ENCODE data around the gene UNC5C.

Gene UNC5C

DNA sequence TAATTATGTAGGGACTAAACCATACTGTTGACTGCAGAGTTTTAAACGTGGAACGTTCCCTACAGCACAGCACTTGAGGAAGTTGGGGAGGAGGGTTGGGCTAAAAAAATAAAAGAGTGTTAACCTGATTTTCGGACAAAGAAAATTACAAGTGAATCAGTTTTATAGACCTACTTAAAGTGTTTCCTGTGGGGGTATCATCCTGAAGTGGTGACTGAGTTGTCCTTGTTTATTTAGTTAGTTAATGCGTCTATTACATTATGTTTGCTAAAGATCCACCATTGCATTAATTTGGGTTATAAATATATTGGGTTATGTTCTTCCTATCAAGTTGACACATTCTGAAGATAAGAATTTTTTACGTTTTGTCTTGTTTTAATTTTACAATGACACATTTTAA is 14.7 kb downstream of the UNC5C start (continued):
- TF ChIP-seq KLF10 (tag by site-specific recombination; IDR thresholded peaks at IDR 0.05) (peak; percentile 50; the same call in 1 of the 2 replicates), OVOL3 (tag by site-specific recombination; IDR thresholded peaks at IDR 0.05) (no peak)
- TF ChIP-seq, protein P1, sequence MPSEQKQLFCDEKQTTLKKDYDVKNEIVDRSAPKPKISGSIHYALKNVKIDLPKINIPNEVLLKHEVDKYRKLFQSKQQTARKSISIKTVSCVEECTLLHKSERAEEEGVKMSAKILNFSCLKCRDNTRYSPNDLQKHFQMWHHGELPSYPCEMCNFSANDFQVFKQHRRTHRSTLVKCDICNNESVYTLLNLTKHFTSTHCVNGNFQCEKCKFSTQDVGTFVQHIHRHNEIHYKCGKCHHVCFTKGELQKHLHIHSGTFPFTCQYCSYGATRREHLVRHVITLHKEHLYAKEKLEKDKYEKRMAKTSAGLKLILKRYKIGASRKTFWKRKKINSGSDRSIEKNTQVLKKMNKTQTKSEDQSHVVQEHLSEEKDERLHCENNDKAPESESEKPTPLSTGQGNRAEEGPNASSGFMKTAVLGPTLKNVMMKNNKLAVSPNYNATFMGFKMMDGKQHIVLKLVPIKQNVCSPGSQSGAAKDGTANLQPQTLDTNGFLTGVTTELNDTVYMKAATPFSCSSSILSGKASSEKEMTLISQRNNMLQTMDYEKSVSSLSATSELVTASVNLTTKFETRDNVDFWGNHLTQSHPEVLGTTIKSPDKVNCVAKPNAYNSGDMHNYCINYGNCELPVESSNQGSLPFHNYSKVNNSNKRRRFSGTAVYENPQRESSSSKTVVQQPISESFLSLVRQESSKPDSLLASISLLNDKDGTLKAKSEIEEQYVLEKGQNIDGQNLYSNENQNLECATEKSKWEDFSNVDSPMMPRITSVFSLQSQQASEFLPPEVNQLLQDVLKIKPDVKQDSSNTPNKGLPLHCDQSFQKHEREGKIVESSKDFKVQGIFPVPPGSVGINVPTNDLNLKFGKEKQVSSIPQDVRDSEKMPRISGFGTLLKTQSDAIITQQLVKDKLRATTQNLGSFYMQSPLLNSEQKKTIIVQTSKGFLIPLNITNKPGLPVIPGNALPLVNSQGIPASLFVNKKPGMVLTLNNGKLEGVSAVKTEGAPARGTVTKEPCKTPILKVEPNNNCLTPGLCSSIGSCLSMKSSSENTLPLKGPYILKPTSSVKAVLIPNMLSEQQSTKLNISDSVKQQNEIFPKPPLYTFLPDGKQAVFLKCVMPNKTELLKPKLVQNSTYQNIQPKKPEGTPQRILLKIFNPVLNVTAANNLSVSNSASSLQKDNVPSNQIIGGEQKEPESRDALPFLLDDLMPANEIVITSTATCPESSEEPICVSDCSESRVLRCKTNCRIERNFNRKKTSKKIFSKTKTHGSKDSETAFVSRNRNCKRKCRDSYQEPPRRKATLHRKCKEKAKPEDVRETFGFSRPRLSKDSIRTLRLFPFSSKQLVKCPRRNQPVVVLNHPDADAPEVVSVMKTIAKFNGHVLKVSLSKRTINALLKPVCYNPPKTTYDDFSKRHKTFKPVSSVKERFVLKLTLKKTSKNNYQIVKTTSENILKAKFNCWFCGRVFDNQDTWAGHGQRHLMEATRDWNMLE (tag by site-specific recombination; conservative IDR thresholded peaks at IDR 0.05; ENCODE audit: low read depth), result no peak
- TF ChIP-seq, protein P2, sequence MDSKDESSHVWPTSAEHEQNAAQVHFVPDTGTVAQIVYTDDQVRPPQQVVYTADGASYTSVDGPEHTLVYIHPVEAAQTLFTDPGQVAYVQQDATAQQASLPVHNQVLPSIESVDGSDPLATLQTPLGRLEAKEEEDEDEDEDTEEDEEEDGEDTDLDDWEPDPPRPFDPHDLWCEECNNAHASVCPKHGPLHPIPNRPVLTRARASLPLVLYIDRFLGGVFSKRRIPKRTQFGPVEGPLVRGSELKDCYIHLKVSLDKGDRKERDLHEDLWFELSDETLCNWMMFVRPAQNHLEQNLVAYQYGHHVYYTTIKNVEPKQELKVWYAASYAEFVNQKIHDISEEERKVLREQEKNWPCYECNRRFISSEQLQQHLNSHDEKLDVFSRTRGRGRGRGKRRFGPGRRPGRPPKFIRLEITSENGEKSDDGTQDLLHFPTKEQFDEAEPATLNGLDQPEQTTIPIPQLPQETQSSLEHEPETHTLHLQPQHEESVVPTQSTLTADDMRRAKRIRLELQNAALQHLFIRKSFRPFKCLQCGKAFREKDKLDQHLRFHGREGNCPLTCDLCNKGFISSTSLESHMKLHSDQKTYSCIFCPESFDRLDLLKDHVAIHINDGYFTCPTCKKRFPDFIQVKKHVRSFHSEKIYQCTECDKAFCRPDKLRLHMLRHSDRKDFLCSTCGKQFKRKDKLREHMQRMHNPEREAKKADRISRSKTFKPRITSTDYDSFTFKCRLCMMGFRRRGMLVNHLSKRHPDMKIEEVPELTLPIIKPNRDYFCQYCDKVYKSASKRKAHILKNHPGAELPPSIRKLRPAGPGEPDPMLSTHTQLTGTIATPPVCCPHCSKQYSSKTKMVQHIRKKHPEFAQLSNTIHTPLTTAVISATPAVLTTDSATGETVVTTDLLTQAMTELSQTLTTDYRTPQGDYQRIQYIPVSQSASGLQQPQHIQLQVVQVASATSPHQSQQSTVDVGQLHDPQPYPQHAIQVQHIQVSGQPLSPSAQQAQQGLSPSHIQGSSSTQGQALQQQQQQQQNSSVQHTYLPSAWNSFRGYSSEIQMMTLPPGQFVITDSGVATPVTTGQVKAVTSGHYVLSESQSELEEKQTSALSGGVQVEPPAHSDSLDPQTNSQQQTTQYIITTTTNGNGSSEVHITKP (tag by site-specific recombination; IDR thresholded peaks at IDR 0.05), result peak; percentile 51

DNA sequence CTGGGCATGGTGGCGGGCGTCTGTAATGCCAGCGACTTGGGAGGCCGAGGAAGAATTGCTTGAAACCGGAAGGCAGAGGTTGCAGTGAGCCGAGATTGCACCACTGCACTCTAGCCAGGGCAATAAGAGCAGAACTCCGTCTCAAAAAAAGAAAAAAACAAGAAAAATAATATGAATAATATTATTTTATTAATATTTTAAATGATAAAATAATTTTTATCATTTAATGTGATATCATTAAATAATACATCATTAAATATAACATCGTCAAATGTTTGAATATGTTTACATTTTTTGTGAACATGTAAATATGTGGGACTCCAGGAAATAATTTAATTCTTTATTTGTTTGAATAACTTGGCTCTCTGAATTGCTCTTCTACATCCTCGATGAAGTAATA is 15.5 kb downstream of the UNC5C start:
- no peaks in the 10 kb centered on the region for H3K36me3 ChIP-seq (ENCODE audit: control insufficient read depth in 2 of 2, insufficient read depth in 1 of 2, low read length in 2 of 2)
- CTCF ChIA-PET, result no interaction called here
- no peak overlapping the region for H3K4me3 ChIP-seq (ENCODE audit: low read depth, low read length)
- H3K9me3 ChIP-seq (ENCODE audit: control insufficient read depth, insufficient read depth, low read depth, low read length), result no peaks in the 10 kb centered on the region
- no peak overlapping the region for H3K27ac ChIP-seq (ENCODE audit: extremely low read depth, low read depth, low read length)
- H3K4me1 ChIP-seq (ENCODE audit: control insufficient read depth, insufficient read depth, low read length), result peaks cover 27% of the 10 kb centered on the region
- no peak for TF ChIP-seq KLF16 (tag by site-specific recombination; IDR thresholded peaks at IDR 0.05)
- TF ChIP-seq ZNF660 (tag by site-specific recombination; IDR thresholded peaks at IDR 0.05), result no peak
- TF ChIP-seq SCRT1 (tag by site-specific recombination; IDR thresholded peaks at IDR 0.05; ENCODE audit: borderline replicate concordance), result no peak
- TF ChIP-seq ZNF701 (tag by site-specific recombination; IDR thresholded peaks at IDR 0.05), result no peak
- no peak for TF ChIP-seq WT1 (tag by site-specific recombination; IDR thresholded peaks at IDR 0.05)
- TF ChIP-seq SP7 (tag by site-specific recombination; IDR thresholded peaks at IDR 0.05), result no peak
- POLR2A ChIA-PET, result no interaction called here

DNA sequence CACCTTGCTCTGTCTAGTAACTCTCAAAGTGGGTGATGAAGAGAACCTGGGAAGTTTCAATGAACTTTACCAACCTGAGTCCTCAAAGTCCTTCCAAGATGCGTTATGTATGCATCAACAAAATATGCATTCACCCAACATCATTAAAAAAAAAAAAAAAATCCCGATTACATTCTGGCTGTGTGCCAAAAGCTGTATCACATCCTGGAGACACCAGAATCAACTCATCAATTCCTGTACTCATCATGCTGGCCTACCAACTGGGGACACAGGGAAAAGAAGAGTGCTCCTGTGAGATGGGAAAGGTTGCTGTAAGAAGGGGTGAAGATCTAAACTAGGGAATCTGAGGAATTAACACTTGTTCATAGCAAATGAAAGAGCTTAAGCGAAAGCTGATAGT is 16.5 kb downstream of the UNC5C start:
- ChIA-PET CTCF (no interaction called here), POLR2A (no interaction called here)
- H3K27ac ChIP-seq (ENCODE audit: extremely low read depth, low read depth, low read length), result no peak overlapping the region
- H3K4me3 ChIP-seq (ENCODE audit: low read depth, low read length), result no peak overlapping the region
- no peaks in the 10 kb centered on the region for H3K36me3 ChIP-seq (ENCODE audit: control insufficient read depth in 2 of 2, insufficient read depth in 1 of 2, low read length in 2 of 2)
- peaks cover 23% of the 10 kb centered on the region for H3K4me1 ChIP-seq (ENCODE audit: control insufficient read depth, insufficient read depth, low read length)
- H3K9me3 ChIP-seq (ENCODE audit: control insufficient read depth, insufficient read depth, low read depth, low read length), result no peaks in the 10 kb centered on the region
- TF ChIP-seq PRDM1 (tag by site-specific recombination; IDR thresholded peaks at IDR 0.05), result peak; percentile 61; the same call in 1 of the 2 replicates
- TF ChIP-seq ZNF366 (tag by site-specific recombination; conservative IDR thresholded peaks at IDR 0.05), result 0 out of 2 replicates have a peak, but pooled peaks have one; percentile 22
- TF ChIP-seq ZNF155 (tag by site-specific recombination; IDR thresholded peaks at IDR 0.05), result no peak
- TF ChIP-seq ZNF530 (tag by site-specific recombination; IDR thresholded peaks at IDR 0.05; ENCODE audit: low read depth), result no peak
- TF ChIP-seq ZNF404 (tag by site-specific recombination; IDR thresholded peaks at IDR 0.05), result no peak
- no peak for TF ChIP-seq IKZF3 (tag by site-specific recombination; IDR thresholded peaks at IDR 0.05)
- TF ChIP-seq ZNF548 (tag by site-specific recombination; IDR thresholded peaks at IDR 0.05), result no peak
- no peak for TF ChIP-seq ZNF335 (tag by site-specific recombination; conservative IDR thresholded peaks at IDR 0.05)
- TF ChIP-seq ZNF544 (tag by site-specific recombination; IDR thresholded peaks at IDR 0.05), result 0 out of 2 replicates have a peak, but pooled peaks have one; percentile 62
- TF ChIP-seq ZNF221 (tag by site-specific recombination; IDR thresholded peaks at IDR 0.05; ENCODE audit: borderline replicate concordance), result no peak
- TF ChIP-seq, protein P3, sequence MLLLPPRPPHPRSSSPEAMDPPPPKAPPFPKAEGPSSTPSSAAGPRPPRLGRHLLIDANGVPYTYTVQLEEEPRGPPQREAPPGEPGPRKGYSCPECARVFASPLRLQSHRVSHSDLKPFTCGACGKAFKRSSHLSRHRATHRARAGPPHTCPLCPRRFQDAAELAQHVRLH (tag by site-specific recombination; IDR thresholded peaks at IDR 0.05), result no peak
- no peak for TF ChIP-seq ZNF37A (tag by site-specific recombination; IDR thresholded peaks at IDR 0.05)
- TF ChIP-seq ZNF843 (tag by site-specific recombination; IDR thresholded peaks at IDR 0.05), result no peak
- no peak for TF ChIP-seq ZNF211 (tag by site-specific recombination; IDR thresholded peaks at IDR 0.05; ENCODE audit: low read depth)
- TF ChIP-seq ZBTB48 (tag by site-specific recombination; IDR thresholded peaks at IDR 0.05), result no peak
- no peak for TF ChIP-seq ZNF23 (tag by site-specific recombination; IDR thresholded peaks at IDR 0.05; ENCODE audit: borderline replicate concordance)

All from HEK293 (cell line).